Suprapubic skin (tissue), 4 donors: ENCODE measurements around the gene SNX22. TPM values are rescaled to one million over a fixed set of nuclear protein-coding genes. Genes with fewer than 3 reads are reported as not detected.

Experiments
- DNase-seq, 2 donors: peaks; one replicate each; pipeline ENCODE4 v3.0.0-alpha.2; 2019; ENCODE audit warnings: low spot score in 2 of 2
- H3K27ac ChIP-seq: fragments of 200-600 bp; sonication (generic); one replicate; pipeline ENCODE4 v1.5.1; 2019
- H3K27me3 ChIP-seq: fragments of 200-600 bp; sonication (generic); one replicate; pipeline ENCODE4 v1.5.1; 2019
- H3K36me3 ChIP-seq: fragments of 200-600 bp; sonication (generic); one replicate; pipeline ENCODE4 v1.5.1; 2019
- H3K4me1 ChIP-seq: fragments of 200-600 bp; sonication (generic); one replicate; pipeline ENCODE4 v1.5.1; 2019
- H3K4me3 ChIP-seq: fragments of 200-600 bp; sonication (generic); one replicate; pipeline ENCODE4 v1.5.1; 2019; ENCODE audit warnings: mild to moderate bottlenecking
- H3K9me3 ChIP-seq: fragments of 200-600 bp; sonication (generic); one replicate; pipeline ENCODE4 v1.5.1; 2019
- CTCF ChIP-seq, 2 donors: fragments of 200-600 bp in 1 of 2; fragments of 450-650 bp in 1 of 2; sonication (generic) in 1 of 2; IDR thresholded peaks; one replicate each; pipeline ENCODE4 v1.5.1; 2016 to 2019; ENCODE audit warnings: antibody characterized with exemption in 2 of 2, mild to moderate bottlenecking in 1 of 2, moderate library complexity in 1 of 2
- EP300 ChIP-seq: sonication (generic); formaldehyde crosslinking; IDR thresholded peaks from one replicate; pipeline ENCODE4 v1.6.1; 2017; ENCODE audit warnings: antibody characterized with exemption
- POLR2A ChIP-seq, 2 donors: fragments of 450-650 bp; IDR thresholded peaks; one replicate each; pipeline ENCODE4 v1.6.1; 2017; ENCODE audit warnings: antibody characterized with exemption in 2 of 2, mild to moderate bottlenecking in 2 of 2, moderate library complexity in 2 of 2
- POLR2AphosphoS5 ChIP-seq, 3 donors: sonication (generic); formaldehyde crosslinking; IDR thresholded peaks; one replicate each; pipeline ENCODE4 v1.6.1; 2017; ENCODE audit warnings: antibody characterized with exemption in 3 of 3
- WGBS: methylation state at CpG from one replicate; pipeline ENCODE4 v1.1.5; 2018; 5-methylcytosine and 5-hydroxymethylcytosine counted together
- total RNA-seq, 4 donors: library from RNA; depleted of rRNA; stranded (reverse); fragments of >200 nt; gene quantifications; one replicate each; pipeline ENCODE4 v1.1.0, GENCODE V29; 2016

SNX22 gene
- total RNA-seq, 4 donors from 2014 or later = 0.19 to 0.80 (median 0.64) TPM; not detected in 1

GRCh38 chr15:64144192-64144564, 7.4 kb upstream of the SNX22 start:
- no peak overlapping the region for H3K27ac ChIP-seq
- peak in 1 of 2 donors; percentile 40 for DNase-seq
- TF ChIP-seq POLR2A (IDR thresholded peaks at IDR 0.05) (no peak), CTCF (IDR thresholded peaks at IDR 0.05) (no peak), POLR2AphosphoS5 (IDR thresholded peaks at IDR 0.05) (no peak), EP300 (no peak)
- 79% methylated on average over 8 of the region's 8 CpGs for WGBS
- no peak overlapping the region for H3K4me3 ChIP-seq
- H3K36me3 ChIP-seq = peaks cover 26% of the 10 kb centered on the region
- no peaks in the 10 kb centered on the region for H3K4me1 ChIP-seq
- no peaks in the 10 kb centered on the region for H3K9me3 ChIP-seq
- H3K27me3 ChIP-seq = no peaks in the 10 kb centered on the region

GRCh38 chr15:64144565-64145281, 6.8 kb upstream of the SNX22 start:
- no peak overlapping the region for H3K27ac ChIP-seq
- H3K36me3 ChIP-seq = peaks cover 26% of the 10 kb centered on the region
- TF ChIP-seq EP300 = no peak
- TF ChIP-seq POLR2AphosphoS5 (IDR thresholded peaks at IDR 0.05) = no peak
- TF ChIP-seq CTCF (IDR thresholded peaks at IDR 0.05) = no peak
- TF ChIP-seq POLR2A (IDR thresholded peaks at IDR 0.05) = no peak
- WGBS = 74% methylated on average over 14 of the region's 14 CpGs
- H3K4me1 ChIP-seq = no peaks in the 10 kb centered on the region
- no peaks in the 10 kb centered on the region for H3K27me3 ChIP-seq
- no peak overlapping the region for H3K4me3 ChIP-seq
- no peaks in the 10 kb centered on the region for H3K9me3 ChIP-seq
- DNase-seq = no peak

- Histone ChIP-seq H3K9me3 (no peaks in the 10 kb centered on the region), H3K27ac (no peak overlapping the region), H3K4me3 (no peak overlapping the region), H3K27me3 (peaks cover under 1% of the 10 kb centered on the region), H3K4me1 (peaks cover under 1% of the 10 kb centered on the region), H3K36me3 (peaks cover 26% of the 10 kb centered on the region)
- peak in 1 of 2 donors; percentile 75 for DNase-seq
- WGBS = 72% methylated on average over 6 of the region's 6 CpGs
- no peak for TF ChIP-seq POLR2A (IDR thresholded peaks at IDR 0.05)
- no peak for TF ChIP-seq POLR2AphosphoS5 (IDR thresholded peaks at IDR 0.05)
- no peak for TF ChIP-seq EP300
- TF ChIP-seq CTCF (IDR thresholded peaks at IDR 0.05) = no peak
These were observed 5.5 kb upstream of the SNX22 start for GRCh38 chr15:64146041-64146440.

GRCh38 chr15:64146520-64146884, 5.0 kb upstream of the SNX22 start:
- Histone ChIP-seq H3K36me3 (peaks cover 26% of the 10 kb centered on the region), H3K27me3 (peaks cover 4% of the 10 kb centered on the region), H3K9me3 (no peaks in the 10 kb centered on the region), H3K4me3 (no peak overlapping the region), H3K4me1 (peaks cover 5% of the 10 kb centered on the region), H3K27ac (no peak overlapping the region)
- WGBS = 83% methylated on average over 3 of the region's 3 CpGs
- no peak for DNase-seq
- TF ChIP-seq EP300 (no peak), CTCF (IDR thresholded peaks at IDR 0.05) (no peak), POLR2A (IDR thresholded peaks at IDR 0.05) (no peak), POLR2AphosphoS5 (IDR thresholded peaks at IDR 0.05) (no peak)

- no peaks in the 10 kb centered on the region for H3K9me3 ChIP-seq
- WGBS = 87% methylated on average over 15 of the region's 26 CpGs
- H3K36me3 ChIP-seq = peaks cover 21% of the 10 kb centered on the region
- TF ChIP-seq POLR2AphosphoS5 (IDR thresholded peaks at IDR 0.05) = no peak
- TF ChIP-seq EP300 = no peak
- TF ChIP-seq CTCF (IDR thresholded peaks at IDR 0.05) = no peak
- no peak for TF ChIP-seq POLR2A (IDR thresholded peaks at IDR 0.05)
- H3K4me1 ChIP-seq = peaks cover 11% of the 10 kb centered on the region
- H3K27me3 ChIP-seq = peaks cover 10% of the 10 kb centered on the region
- no peak overlapping the region for H3K4me3 ChIP-seq
- H3K27ac ChIP-seq = no peak overlapping the region
- peak in 1 of 2 donors; percentile 61 for DNase-seq
These were observed 4.4 kb upstream of the SNX22 start for GRCh38 chr15:64146885-64147681.
